Stimulated activated CD4-positive, alpha-beta T cell treated with anti-CD3 and anti-CD28 coated beads, TNF-alpha, amount 100 ng/mL, for 4 hours (primary cell): ENCODE results near the gene DOK5.

Experiments
- DNase-seq, 3 experiments: peaks; one replicate each; pipeline ENCODE4 v3.0.0-alpha.2; 2020; ENCODE audit warnings: low read depth in 3 of 3

DOK5 gene

DNA sequence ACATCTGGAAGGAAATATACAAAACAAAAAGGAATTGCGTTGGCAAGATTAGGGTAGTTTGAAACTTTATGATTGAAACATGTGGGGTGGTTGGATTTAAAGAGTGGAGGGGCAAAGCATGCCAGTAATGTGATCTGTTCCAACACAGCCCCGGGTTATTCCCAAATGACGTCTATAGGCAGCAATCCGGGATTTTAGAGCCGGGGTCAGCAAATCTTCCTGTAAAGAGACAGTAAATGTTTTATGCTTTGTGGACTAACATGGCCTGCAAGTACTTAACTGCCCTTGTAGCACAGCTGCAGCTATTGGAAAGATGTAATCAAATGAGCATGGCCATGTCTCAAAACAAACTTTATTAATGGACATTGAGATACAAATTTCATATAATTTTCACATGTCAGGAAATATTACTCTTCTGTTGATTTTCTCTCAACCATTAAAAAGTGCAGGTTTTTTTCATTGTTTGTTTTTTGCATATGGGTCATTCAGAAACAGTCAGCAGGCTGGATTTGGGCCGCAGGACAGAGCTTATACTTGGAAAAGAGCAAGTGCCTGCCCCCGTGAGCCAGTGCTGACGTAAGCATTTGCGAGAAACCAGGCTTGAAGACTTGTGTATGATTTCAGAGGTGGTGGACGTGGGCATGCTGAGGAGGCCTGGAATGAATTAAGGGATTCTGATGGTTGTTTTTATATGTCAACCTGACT lies 136.5 kb downstream of the DOK5 start:
- DNase-seq, result no peak

DNA sequence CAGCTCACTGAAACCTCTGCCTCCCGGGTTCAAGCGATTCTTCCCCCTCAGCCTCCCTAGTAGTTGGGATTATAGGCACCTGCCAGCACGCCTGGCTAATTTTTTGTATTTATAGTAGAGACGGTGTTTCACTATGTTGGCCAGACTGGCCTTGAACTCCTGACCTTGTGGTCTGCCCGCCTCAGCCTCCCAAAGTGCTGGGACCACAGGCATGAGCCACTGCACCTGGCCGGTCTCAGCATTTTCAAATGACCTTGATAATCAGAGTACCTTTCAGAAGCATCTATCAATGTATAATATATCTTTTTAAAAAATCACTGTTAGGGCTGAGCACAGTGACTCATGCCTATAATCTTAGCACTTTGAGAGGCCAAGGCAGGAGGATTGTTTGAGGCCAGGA lies 143.0 kb downstream of the DOK5 start:
- no peak for DNase-seq

DNA sequence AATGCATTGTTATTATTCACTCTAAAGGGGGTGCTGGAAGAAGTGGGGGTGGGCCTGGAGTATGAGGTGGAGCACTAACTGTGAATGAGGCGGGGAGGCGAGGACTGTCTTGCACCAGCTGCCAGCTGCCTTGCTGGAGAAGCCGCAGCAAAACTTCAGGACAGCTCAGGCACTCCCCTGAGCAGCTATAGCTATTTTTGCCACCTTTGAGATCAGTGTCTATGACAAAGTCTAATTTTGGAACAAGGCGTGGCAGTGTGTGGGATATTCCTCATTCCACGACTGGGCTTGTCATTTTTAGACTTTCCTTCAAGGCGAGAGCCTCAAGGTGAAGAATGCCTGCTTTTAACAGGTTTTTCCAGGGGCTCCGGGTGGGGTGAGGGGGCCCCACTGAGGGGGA lies 143.8 kb downstream of the DOK5 start:
- no peak for DNase-seq

DNA sequence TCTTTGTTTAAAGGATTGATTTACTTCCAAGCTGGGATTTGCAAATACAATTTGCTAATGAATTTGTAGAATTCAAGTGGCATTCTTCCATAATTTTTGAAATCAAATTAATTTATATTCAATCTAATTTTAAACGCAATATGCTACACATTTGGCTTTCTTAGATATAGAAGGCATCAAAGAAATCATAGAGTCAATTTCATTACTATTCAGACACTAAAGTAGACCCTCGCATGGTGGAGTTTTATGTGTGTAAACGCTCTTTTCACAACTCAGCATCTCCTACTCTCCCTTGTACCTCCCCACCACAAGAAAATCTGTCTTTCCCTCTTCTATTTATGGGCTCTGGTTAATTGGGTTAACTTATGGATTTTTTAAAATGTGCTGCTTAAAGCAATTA lies 144.3 kb downstream of the DOK5 start:
- no peak for DNase-seq

- no peak for DNase-seq
Measured at GRCh38 chr20:54620611-54621010, 145.2 kb downstream of the DOK5 start.

DNA sequence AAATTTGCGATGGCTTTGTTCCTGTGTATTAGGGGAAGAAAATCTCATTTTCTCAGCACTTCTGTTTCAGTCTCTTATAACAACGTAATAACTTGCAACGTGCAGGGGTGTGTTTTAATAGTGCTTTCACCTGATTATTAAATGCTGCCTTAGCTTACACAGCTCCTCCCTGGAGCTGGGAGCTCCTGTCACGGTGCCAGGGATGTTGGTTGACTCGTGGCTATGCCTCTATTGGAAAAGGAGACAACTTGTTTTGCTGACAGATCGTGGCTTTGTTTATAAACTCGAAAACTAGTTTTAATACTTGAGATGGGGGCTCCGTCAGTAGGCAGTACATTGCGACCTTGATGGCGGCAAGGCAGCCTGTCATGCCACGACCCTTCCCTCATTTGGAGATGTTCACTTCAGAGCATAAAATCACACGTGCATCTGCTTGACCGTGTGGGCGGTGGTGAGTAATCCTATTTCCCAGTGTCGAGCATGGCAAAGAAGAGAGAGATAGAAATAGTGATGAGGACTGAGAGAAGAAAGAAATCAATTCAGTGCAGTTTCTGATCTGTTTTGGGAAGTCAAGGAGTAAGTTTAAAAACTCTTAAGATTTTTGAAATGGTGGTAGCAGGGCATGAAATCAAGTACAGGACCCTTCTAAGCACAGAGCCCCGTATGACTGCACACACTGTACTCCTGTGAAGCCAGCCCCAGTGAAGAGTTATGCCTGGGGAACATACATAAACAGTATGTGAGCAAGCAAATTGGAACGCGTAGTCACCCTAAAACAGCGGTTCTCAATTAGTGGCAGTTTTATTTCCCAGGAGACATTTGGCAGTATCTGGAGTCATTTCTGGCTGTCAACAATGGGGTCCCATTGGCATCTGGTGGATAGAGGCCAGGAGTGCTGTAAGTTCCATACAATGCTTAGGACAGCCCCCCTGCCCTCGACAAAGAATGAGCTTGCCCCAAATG lies 147.2 kb downstream of the DOK5 start:
- no peak for DNase-seq

DNA sequence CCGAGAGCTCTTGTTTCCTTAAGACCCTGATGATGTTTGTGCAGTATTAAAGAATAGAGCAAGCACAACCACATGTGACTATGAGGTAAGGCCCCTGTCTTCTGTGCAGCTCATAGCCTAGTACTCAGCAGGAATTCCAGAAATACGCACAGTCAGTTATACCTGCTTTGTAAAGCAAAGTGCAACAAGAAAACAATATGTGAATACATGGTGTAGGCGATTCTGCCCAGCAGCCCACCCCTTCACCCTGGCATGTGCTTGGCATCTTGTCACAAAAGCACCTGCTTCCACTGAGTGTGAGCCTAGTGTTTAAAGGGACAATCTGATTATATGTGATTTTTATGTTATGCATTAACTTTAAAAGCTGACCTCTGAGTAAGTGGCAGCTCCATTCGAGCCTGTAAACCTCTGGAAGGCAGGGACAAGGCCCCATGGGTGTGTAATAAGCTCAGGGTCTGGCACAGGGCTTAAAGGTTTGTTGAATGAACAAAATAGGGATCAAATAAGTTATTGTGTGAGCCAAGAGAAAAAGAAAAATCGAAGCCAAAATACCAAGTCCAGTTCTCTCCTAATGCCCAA lies 148.7 kb downstream of the DOK5 start:
- no peak for DNase-seq

- no peak for DNase-seq
Measured at GRCh38 chr20:54624706-54625390, 149.5 kb downstream of the DOK5 start.

- no peak for DNase-seq
Measured at GRCh38 chr20:54625497-54625896, 150.1 kb downstream of the DOK5 start.

DNA sequence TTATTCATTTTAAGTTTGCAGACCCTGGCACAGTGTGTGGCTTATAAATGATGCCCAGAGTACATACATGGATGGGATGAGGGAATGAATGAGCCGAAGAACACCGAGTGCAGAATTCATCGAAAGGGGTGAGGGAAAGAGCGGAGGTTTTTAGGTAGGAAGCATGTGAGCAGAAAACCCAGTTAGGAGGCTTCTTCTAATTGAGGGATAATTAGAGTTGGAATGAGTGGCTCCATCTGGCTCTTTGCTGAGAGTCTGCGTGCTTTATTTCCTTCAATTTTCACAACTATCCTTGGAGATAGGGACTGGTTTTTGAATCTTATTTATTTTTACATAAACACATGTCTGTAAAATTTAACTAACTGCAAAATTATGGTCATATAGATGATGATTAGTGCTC lies 150.7 kb downstream of the DOK5 start:
- no peak for DNase-seq

DNA sequence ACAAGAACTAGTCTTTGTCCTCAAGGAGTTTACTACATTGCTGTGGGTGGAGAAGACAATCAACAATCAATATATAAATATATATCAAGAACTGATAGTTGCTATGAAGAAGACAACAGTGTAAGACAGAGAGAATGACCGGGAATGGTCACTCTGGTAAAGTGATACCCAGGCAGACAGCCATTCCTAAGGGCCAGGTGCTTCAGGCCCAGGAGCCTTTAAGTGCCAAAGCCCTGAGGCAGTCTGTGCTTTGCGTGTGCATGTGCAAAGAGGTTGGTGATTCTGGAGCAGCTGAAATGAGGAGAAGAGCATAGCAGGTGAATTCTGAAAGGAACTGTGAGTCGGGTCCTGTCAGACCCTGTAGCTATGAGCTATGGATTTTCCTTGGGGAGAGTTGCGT lies 154.2 kb downstream of the DOK5 start:
- no peak for DNase-seq

- no peak for DNase-seq
Measured at GRCh38 chr20:54630582-54630981, 155.2 kb downstream of the DOK5 start.

DNA sequence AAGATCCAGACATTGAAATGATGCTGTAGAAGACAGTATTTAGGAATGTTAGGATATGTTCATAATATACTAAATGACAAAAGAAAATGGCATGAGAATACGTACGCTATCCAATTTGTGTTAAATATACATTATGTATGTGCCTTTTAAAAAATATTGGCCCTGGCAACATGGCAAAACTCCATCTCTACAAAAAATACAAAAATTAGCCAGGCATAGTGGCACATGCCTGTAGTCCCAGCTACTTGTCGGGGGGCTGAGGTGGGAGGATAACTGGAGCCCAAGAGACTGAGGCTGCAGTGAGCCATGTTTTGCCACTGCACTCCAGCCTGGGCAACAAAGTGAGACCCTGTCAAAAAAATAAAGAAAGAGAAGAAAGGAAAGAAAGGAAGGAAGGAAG lies 155.7 kb downstream of the DOK5 start:
- DNase-seq, result no peak

DNA sequence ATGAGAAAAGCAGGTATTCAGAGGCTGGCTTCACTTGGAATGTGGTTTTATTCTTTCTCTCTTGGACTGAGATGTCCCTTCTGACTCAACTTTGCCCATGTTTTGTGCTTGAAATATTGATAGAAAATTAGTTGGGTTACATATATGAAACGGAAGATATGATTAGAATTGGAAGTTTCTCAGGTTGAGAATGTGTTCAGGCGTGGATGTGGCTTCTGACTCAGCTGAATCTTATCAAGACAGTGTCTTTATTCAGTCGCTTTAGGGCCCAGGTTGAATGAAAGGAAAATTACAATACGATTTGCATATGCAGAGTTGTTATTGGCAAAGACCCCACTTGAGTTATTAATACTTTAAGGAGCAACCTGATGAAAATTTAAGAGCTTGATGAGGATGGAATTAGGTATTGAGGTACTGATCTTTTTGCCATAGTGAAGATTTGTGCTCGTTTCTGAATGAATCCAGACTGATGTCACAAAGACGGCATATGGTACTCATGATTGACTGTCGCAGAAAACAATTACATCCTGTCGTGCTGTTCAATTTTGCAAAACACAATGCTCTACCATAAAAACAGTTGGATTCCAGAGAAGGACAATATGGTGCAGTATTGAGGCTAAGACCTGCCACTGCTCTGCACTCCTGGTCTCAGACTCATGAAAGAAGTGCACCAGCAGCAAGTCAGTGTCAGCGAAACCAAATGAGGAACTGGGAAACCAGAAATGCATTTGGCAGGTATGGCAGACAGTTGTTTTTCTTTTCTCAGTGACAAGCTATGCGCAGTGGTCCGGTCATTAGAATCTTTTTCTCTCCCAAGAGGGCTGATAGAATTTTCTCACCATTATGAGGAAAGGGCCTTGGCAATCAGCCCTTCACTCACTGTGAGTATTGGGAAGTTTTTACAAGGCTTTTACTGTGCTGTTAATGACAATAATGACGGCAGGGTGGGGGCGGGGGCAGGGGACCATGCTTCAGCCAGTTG lies 158.3 kb downstream of the DOK5 start:
- no peak for DNase-seq

DNA sequence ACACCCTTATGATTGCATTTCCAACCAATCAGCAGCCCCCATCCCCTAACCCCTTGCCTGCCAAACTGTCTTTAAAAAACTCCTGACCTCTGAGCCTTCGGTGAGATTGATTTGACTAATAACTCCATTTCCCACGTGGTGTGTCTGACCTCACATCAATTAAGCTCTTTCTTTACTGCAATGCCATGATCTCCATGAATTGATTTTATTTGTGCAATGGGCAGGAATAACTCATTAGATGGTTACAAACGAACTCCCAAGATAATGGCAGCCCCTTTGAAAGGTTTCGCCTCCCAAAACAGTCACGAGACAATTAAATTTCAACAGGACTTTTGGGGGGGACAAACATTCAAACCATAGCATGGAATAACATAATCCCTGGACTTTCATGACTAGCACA lies 161.2 kb downstream of the DOK5 start:
- DNase-seq, result no peak

GRCh38 chr20:54639941-54640340 lies 164.5 kb downstream of the DOK5 start:
- no peak for DNase-seq

DNA sequence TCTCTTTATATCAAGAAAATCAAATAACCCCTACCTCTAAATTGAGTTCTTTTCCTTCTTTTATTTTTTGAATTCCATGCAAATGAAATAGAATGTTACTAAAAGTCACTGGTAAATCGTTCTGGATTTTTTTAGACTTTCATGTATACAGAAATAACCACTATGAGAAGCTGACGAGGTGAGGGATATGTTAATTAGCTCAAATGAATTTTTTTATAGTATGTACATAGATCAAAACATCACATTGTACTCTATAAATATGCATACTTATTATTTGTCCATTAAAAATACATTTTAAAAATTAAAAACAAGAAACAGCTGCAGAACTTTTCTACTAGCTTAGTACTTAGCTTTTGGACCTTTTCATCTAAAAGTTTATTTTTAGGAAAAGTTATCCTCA lies 165.4 kb downstream of the DOK5 start:
- DNase-seq, result no peak

DNA sequence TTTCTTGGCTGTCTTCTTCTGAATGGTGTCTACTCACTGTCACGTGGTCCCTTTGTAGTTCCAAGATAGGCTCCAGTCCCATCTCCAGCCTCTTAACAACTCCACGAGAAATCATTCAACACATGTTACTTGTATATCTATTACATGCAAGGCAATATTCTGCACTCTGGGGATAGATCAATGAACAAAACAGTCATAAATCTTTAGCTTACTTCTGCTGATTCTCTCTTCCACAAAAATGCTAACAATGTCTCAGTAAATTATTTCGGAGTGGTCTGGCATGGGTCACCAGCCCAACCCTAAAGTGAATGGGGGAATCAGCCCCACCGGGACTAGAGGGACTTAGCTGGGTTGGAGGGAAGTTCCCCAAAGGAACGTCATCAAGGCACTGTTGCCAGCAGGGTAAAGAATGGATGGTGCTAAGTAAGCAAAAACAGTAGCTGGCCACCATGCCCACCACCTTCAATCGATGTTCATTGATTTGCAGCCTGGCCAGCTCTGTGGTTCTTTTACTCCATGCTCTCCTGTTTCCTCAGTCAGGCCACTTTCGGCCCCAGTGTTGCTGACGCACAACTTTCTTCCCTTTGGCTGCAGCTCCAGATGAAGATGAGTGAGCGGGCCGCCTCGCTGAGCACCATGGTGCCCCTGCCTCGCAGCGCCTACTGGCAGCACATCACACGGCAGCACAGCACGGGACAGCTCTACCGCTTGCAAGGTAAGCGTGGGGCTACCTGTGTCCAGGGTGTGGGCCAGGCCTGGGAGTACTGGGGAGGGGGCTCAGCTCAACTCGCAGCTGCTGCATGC lies 167.7 kb downstream of the DOK5 start:
- no peak for DNase-seq

- no peak for DNase-seq
Measured at GRCh38 chr20:54643761-54644160, 168.4 kb downstream of the DOK5 start.
